MM.1S (cell line): Measurements from ENCODE around the gene ZKSCAN7.

Experiments
- DNase-seq: peaks from one replicate; pipeline ENCODE4 v3.0.0-alpha.2; 2015
- H2AFZ ChIP-seq: fragments of 300-600 bp; sonication (generic); 2 replicates; pipeline ENCODE4 v1.6.0; 2016; ENCODE audit warnings: antibody characterized with exemption, low read length
- H3F3A ChIP-seq: fragments of 300-600 bp; sonication (generic); 2 replicates; pipeline ENCODE4 v1.6.1; 2016; ENCODE audit warnings: mild to moderate bottlenecking, antibody characterized with exemption, low read length, moderate library complexity, mixed read lengths; ENCODE audit not compliant: insufficient read depth
- H3K27ac ChIP-seq: fragments of 300-600 bp; sonication (generic); 2 replicates; pipeline ENCODE4 v1.5.1; 2016; ENCODE audit warnings: mild to moderate bottlenecking, low read length
- H3K27me3 ChIP-seq: fragments of 300-600 bp; sonication (generic); replicated peaks from 2 replicates; pipeline ENCODE4 v1.6.0; 2016; ENCODE audit warnings: low read length; ENCODE audit not compliant: insufficient read depth
- H3K36me3 ChIP-seq: fragments of 300-600 bp; sonication (generic); replicated peaks from 2 replicates; pipeline ENCODE4 v1.6.1; 2016; ENCODE audit warnings: mild to moderate bottlenecking, low read length, mixed read lengths; ENCODE audit not compliant: insufficient read depth
- H3K4me1 ChIP-seq: fragments of 300-600 bp; sonication (generic); 2 replicates; pipeline ENCODE4 v1.6.1; 2016; ENCODE audit warnings: low read length, mixed read lengths
- H3K4me2 ChIP-seq: fragments of 300-600 bp; sonication (generic); 2 replicates; pipeline ENCODE4 v1.6.0; 2016; ENCODE audit warnings: low read depth, low read length
- H3K4me3 ChIP-seq: fragments of 300-600 bp; sonication (generic); 2 replicates; pipeline ENCODE4 v1.5.1; 2016; ENCODE audit warnings: low read length, mixed read lengths
- H3K79me2 ChIP-seq: fragments of 300-600 bp; sonication (generic); 2 replicates; pipeline ENCODE4 v1.6.1; 2016; ENCODE audit warnings: mixed run types, low read length, mixed read lengths
- H3K9ac ChIP-seq: fragments of 300-600 bp; sonication (generic); 2 replicates; pipeline ENCODE4 v1.6.1; 2016; ENCODE audit warnings: low read length, mixed read lengths
- H3K9me2 ChIP-seq: fragments of 300-600 bp; sonication (generic); replicated peaks from 2 replicates; pipeline ENCODE4 v1.6.1; 2016; ENCODE audit warnings: mild to moderate bottlenecking, low read length, mixed read lengths; ENCODE audit not compliant: insufficient read depth
- H3K9me3 ChIP-seq: fragments of 300-600 bp; sonication (generic); replicated peaks from 2 replicates; pipeline ENCODE4 v1.6.1; 2016; ENCODE audit warnings: mild to moderate bottlenecking, low read length, mixed read lengths; ENCODE audit not compliant: insufficient read depth
- H4K20me1 ChIP-seq: fragments of 300-600 bp; sonication (generic); 2 replicates; pipeline ENCODE4 v1.6.1; 2016; ENCODE audit warnings: mild to moderate bottlenecking, low read length, moderate library complexity, mixed read lengths; ENCODE audit not compliant: insufficient read depth
- CTCF ChIP-seq: fragments of 300-600 bp; sonication (generic); IDR thresholded peaks from 2 replicates; pipeline ENCODE4 v1.5.1; 2016; ENCODE audit warnings: antibody characterized with exemption, low read length, mixed read lengths
- EZH2 ChIP-seq: fragments of 300-600 bp; sonication (generic); optimal IDR thresholded peaks from 2 replicates; pipeline ENCODE3; 2017; ENCODE audit warnings: low read depth, mild to moderate bottlenecking, antibody characterized with exemption, low read length, mixed read lengths
- EZH2phosphoT487 ChIP-seq: fragments of 300-600 bp; sonication (generic); IDR thresholded peaks from 2 replicates; pipeline ENCODE4 v1.6.1; 2018; ENCODE audit warnings: antibody characterized with exemption, low read length

The ZKSCAN7 gene

GRCh38 chr3:44513513-44513912 lies 41.5 kb upstream of the ZKSCAN7 start:
- H3K27me3 ChIP-seq = no peaks in the 10 kb centered on the region
- peaks cover 11% of the 10 kb centered on the region for H3F3A ChIP-seq
- no peaks in the 10 kb centered on the region for H3K36me3 ChIP-seq
- no peak overlapping the region for H2AFZ ChIP-seq
- no peaks in the 10 kb centered on the region for H4K20me1 ChIP-seq
- no peak for DNase-seq
- H3K4me3 ChIP-seq = no peak overlapping the region
- no peaks in the 10 kb centered on the region for H3K9me3 ChIP-seq
- H3K9me2 ChIP-seq = no peaks in the 10 kb centered on the region
- H3K4me1 ChIP-seq = peaks cover 13% of the 10 kb centered on the region
- H3K9ac ChIP-seq = no peak overlapping the region
- no peak overlapping the region for H3K27ac ChIP-seq
- H3K4me2 ChIP-seq = no peak overlapping the region
- TF ChIP-seq EZH2 (no peak), EZH2phosphoT487 (no peak), CTCF (no peak)
- H3K79me2 ChIP-seq = peaks cover 18% of the 10 kb centered on the region

- no peaks in the 10 kb centered on the region for H3K36me3 ChIP-seq
- H3K9me2 ChIP-seq = no peaks in the 10 kb centered on the region
- no peaks in the 10 kb centered on the region for H4K20me1 ChIP-seq
- H3K4me1 ChIP-seq = peaks cover 3% of the 10 kb centered on the region
- H3K4me2 ChIP-seq = no peak overlapping the region
- no peaks in the 10 kb centered on the region for H3K9me3 ChIP-seq
- no peak overlapping the region for H3K27ac ChIP-seq
- TF ChIP-seq CTCF = no peak
- no peak for TF ChIP-seq EZH2phosphoT487
- TF ChIP-seq EZH2 = no peak
- H3F3A ChIP-seq = peaks cover under 1% of the 10 kb centered on the region; the same call in 1 of the 2 replicates
- H2AFZ ChIP-seq = no peak overlapping the region
- H3K9ac ChIP-seq = no peak overlapping the region
- H3K4me3 ChIP-seq = no peak overlapping the region
- H3K79me2 ChIP-seq = no peaks in the 10 kb centered on the region
- no peak for DNase-seq
- no peaks in the 10 kb centered on the region for H3K27me3 ChIP-seq
Measured at GRCh38 chr3:44516230-44516629, 38.8 kb upstream of the ZKSCAN7 start.

GRCh38 chr3:44518782-44519156 lies 36.2 kb upstream of the ZKSCAN7 start:
- Histone ChIP-seq H3F3A (no peaks in the 10 kb centered on the region), H3K9ac (no peak overlapping the region), H3K4me3 (no peak overlapping the region), H2AFZ (no peak overlapping the region), H3K79me2 (no peaks in the 10 kb centered on the region), H3K27ac (no peak overlapping the region), H3K4me2 (no peak overlapping the region), H3K36me3 (no peaks in the 10 kb centered on the region), H4K20me1 (no peaks in the 10 kb centered on the region), H3K9me3 (no peaks in the 10 kb centered on the region), H3K9me2 (no peaks in the 10 kb centered on the region), H3K27me3 (no peaks in the 10 kb centered on the region), H3K4me1 (no peaks in the 10 kb centered on the region)
- no peak for DNase-seq
- TF ChIP-seq EZH2 (no peak), EZH2phosphoT487 (no peak), CTCF (no peak)
